HG02610 (cell line): Measurements from ENCODE around the gene CHD6.

ENCODE experiments used
- ATAC-seq: cut with Tn5 transposase; IDR thresholded peaks from one replicate; pipeline ENCODE4 v1.9.1; 2021; ENCODE audit warnings: mild to moderate bottlenecking, moderate library complexity; ENCODE audit not compliant: unreplicated experiment

CHD6 gene

GRCh38 chr20:41508335-41508734 lies 109.8 kb downstream of the CHD6 start:
- ATAC-seq = peak; percentile 51

- peak; percentile 13 for ATAC-seq
Observed at GRCh38 chr20:41507851-41508250, 110.3 kb downstream of the CHD6 start.

DNA sequence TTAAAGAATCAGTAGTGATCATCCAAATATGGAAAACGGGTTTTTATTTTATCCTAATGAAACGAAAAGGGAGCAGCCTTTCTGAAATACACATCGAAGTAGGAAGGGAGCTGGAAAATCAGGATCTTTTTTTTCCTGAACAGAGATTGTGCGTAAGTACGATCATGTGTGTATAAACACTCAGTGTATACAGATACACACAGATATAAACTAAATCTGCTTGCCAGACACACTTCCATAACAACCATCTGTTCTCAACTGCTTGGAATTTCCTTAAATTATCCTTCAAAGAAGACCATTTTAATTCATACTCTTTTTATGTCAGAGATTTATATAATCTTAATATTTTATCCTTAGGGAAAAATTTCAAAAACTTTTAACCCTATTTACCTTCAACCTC lies 110.7 kb downstream of the CHD6 start:
- no peak for ATAC-seq

DNA sequence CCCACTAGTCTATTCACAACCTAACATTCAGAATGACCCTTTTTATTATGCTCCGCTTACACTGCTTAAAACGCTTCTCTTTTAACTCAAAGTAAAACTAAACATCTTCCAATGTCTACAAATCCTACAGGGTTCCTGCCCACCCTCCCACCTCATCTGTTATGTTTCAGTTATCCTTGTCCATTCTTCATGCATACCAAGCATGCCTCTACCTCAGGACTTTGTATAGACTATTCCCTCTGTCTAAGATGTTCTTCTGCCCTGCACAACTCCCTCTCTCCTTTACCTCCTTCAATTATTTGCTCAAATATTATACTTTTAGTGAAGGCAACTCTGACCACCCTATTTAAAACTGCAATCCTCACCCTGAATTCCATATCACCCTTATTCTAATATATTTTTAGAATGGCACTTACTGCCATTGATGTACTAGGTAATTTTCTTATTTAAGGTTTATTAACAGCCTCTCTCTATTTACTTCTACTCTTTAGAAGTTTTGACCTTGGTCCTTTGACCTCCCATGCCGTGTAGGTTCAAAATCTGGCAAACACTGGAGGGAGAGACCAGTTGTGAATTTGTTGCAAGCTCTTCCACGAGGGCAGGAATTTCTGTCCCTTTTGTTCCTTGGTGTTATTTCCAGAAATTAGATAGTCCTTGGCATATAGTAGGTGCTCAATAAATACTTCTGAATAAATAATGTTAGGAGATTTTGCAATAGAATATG lies 111.8 kb downstream of the CHD6 start:
- no peak for ATAC-seq

GRCh38 chr20:41505184-41505583 lies 113.0 kb downstream of the CHD6 start:
- ATAC-seq = no peak

DNA sequence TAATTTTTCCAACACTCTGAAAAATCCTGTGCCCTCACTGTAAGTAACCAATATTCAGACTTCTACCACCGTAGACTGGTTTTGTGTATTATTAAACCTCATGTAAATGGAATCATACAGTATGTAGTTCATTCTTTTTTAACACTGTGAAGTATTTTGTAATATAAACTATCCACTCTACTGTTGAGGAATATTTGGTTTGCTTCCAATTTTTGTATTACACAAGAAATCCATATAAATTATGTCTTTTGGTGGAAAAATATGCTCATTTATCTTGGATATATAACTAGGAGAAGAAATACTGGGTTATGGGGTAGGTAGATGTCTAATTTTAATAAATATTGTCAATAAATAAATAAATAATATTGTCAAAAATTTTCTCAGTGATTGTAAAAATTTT lies 116.8 kb downstream of the CHD6 start:
- ATAC-seq = no peak

GRCh38 chr20:41499961-41500725 lies 118.0 kb downstream of the CHD6 start:
- no peak for ATAC-seq

DNA sequence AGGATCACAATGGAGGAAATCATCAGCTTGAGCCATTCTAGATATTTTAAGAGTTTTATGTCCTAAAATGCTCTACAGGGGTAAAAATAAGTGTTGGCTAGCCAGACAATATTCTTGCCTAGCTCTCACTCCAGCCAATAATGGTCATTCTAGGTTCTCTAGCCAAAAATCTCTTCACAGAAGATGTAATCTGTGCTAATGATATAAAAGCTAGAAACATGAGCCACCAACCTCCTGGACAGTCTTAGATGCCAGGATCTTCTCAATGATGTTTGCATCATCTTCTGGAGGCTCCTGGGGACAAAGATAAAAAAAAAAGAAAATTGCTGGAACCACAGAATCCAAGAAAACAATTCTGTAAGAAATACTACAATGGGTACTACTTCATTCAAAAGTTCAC lies 119.1 kb downstream of the CHD6 start:
- ATAC-seq = no peak

- no peak for ATAC-seq
Observed at GRCh38 chr20:41497186-41497895, 120.8 kb downstream of the CHD6 start.

GRCh38 chr20:41494451-41494850 lies 123.7 kb downstream of the CHD6 start:
- no peak for ATAC-seq

GRCh38 chr20:41483553-41483930 lies 134.6 kb downstream of the CHD6 start:
- no peak for ATAC-seq

DNA sequence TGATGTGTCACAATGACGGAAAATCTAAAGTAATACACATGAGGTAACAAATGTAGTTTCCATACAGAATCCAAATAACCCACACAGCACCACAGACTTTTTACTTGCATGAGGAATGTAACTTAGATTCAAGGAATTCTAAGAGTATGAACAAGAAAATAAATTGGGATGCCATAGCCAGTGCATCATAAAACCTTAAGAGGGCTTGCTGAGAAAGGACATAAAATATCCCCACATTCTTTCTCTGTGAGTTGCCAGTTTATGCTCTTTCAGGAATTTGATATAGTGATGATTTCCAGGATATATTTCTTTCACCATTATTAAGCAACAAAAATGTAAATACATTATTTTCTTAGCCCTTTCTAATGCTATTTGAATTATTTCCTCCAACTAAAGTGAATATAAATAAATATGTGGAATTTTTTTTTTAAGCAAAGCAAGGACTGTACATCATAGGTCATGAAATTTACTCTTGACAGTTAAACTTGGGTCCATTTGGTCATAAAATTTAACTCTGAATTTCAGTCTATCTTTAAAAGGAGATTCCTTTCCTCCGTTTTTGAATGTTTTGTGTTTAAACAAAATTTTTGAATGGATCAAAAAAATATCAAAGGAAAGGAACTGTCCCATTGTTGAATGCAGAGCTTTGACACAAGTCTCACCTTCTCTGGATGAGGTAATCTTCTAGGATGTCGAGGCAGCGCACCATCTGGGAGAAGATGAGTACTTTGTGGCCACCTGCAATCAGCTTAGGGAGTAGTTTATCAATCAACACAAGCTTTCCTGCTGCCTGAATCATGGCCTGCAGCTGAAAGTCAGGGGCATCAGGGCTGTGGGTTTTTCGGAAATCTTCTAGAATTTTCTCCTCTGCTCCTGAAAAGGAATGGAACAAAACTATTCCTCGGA lies 135.3 kb downstream of the CHD6 start:
- ATAC-seq = no peak

GRCh38 chr20:41480054-41480770 lies 138.0 kb downstream of the CHD6 start:
- no peak for ATAC-seq

- ATAC-seq = no peak
Observed at GRCh38 chr20:41479113-41479512, 139.1 kb downstream of the CHD6 start.

DNA sequence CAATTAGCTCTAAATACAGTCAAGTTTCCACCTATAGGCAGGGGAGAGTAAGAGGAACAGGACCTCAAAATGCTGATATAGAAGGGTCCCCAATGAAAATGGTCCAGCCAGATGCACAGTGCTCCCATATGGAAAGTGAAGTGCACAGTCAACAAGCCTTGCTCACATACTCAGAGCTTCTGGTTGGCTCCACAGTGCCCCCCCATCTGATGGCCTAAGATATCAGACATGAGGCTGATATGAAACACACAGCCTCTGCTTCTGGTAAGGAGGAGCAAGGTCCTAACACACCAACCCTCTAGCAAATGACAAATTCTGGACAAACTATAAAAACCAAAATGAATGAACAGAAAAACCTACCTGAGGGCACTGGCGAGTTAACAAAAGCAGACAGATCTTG lies 140.2 kb downstream of the CHD6 start:
- ATAC-seq = no peak

DNA sequence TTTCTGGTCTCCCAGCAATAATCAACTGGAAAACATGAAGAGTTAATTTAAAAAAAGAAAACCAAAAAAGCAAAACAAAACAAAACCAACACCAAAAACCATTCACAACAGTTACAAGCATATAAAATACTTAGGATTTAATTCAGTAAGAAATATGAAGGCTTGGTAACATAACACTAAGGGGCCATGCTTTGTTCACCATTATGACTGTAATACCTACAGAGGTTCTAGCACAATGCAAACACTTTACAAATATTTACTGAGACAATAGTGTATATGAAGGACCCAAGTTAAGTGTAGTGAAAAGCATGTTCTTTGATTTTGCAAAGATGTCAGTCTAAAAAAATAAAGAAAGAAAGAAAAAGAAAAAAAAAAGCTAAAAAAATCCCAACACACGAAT lies 141.7 kb downstream of the CHD6 start:
- ATAC-seq = no peak

GRCh38 chr20:41476013-41476441 lies 142.2 kb downstream of the CHD6 start:
- no peak for ATAC-seq

- no peak for ATAC-seq
Observed at GRCh38 chr20:41475503-41475902, 142.7 kb downstream of the CHD6 start.

DNA sequence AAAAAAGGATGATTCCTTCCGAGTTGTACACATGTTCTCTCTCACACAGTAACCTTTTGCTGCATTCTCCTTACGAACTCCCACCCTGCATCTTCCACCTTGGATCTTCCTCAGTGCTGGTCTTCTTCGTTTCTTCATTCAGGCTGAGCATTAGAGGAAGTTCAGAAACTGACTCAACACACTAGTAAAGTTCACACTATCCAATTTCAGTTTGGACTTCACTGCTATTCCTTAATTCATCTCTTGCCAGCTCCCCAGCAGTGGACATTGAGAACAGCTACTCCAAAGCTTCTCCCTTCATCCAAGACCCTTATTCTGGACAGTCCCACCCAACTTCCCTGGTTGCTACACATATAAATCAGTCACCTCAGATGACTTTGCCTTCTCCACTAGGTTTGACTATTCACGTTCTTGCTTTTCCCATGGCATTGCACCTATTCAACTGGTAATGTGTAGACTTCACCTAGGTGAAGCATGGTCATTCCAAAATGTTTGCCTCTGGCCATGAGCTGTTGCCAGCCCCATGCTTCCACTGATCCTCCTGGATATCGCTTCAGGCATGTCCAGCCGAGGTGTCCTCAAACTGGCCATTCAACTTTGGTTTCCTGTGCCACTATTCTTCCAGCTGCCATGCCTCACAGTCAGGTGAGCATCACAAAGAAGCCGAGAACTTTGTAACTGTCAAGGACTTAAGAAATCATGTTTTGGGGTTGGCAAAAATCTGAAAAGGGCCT lies 147.6 kb downstream of the CHD6 start:
- no peak for ATAC-seq
